AG09319 (cell line): ENCODE data around the gene WDFY3.

ENCODE experiments used
- DNase-seq: peaks from one replicate; pipeline ENCODE4 v3.0.0-alpha.2; 2010; ENCODE audit warnings: low read depth; ENCODE audit errors: extremely low read depth
- TF ChIP-seq, protein P1 (sequence below): IDR thresholded peaks from 2 replicates; pipeline ENCODE4 v1.5.1; 2011; ENCODE audit warnings: low read depth, mild to moderate bottlenecking, inconsistent platforms, low read length, moderate library complexity

Gene WDFY3

GRCh38 chr4:84803116-84803515, 163.4 kb downstream of the WDFY3 start:
- DNase-seq: no peak
- TF ChIP-seq, protein P1, sequence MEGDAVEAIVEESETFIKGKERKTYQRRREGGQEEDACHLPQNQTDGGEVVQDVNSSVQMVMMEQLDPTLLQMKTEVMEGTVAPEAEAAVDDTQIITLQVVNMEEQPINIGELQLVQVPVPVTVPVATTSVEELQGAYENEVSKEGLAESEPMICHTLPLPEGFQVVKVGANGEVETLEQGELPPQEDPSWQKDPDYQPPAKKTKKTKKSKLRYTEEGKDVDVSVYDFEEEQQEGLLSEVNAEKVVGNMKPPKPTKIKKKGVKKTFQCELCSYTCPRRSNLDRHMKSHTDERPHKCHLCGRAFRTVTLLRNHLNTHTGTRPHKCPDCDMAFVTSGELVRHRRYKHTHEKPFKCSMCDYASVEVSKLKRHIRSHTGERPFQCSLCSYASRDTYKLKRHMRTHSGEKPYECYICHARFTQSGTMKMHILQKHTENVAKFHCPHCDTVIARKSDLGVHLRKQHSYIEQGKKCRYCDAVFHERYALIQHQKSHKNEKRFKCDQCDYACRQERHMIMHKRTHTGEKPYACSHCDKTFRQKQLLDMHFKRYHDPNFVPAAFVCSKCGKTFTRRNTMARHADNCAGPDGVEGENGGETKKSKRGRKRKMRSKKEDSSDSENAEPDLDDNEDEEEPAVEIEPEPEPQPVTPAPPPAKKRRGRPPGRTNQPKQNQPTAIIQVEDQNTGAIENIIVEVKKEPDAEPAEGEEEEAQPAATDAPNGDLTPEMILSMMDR: no peak

DNA sequence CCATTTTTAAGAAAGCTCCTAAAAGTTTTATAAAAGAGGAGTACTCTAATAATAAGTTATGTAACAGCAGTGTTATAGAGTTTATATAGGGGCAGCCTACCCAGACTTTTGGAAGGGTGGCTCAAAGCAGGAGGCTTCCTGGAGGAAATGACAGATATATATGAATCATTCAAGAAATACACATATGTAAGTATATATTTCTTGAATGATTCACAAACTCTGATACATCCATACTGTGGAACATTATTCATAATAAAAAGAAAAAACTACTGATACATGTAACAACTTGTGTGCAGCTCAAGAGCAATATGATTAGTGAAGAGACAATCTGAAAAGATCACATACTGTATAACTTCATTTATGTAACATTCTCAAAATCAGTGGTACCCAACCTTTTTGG, 166.2 kb downstream of the WDFY3 start:
- DNase-seq: no peak

GRCh38 chr4:84799318-84799717, 167.2 kb downstream of the WDFY3 start:
- TF ChIP-seq, protein P1: no peak
- DNase-seq: no peak

More for the DNA sequence above, 166.2 kb downstream of the WDFY3 start:
- TF ChIP-seq, protein P1: no peak

DNA sequence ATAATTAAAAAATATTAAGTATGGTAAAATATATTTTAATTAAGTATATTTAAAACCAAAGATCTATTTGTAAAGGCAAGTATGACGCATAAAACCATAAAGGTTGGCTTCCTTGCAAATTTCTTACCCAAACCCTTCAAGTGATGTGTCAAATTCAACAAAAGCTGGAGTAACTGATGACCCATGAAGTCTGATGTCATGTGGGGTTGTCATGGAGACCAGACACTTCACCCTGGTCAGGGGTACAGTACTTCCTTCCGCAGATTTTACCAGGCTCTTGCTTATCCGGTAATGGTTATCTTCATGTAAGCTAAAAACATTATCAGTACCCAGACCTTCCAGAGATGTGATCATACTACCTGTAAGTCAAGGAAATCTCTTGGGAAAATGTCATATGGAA, 170.1 kb downstream of the WDFY3 start:
- no peak for DNase-seq
- TF ChIP-seq, protein P1: no peak

DNA sequence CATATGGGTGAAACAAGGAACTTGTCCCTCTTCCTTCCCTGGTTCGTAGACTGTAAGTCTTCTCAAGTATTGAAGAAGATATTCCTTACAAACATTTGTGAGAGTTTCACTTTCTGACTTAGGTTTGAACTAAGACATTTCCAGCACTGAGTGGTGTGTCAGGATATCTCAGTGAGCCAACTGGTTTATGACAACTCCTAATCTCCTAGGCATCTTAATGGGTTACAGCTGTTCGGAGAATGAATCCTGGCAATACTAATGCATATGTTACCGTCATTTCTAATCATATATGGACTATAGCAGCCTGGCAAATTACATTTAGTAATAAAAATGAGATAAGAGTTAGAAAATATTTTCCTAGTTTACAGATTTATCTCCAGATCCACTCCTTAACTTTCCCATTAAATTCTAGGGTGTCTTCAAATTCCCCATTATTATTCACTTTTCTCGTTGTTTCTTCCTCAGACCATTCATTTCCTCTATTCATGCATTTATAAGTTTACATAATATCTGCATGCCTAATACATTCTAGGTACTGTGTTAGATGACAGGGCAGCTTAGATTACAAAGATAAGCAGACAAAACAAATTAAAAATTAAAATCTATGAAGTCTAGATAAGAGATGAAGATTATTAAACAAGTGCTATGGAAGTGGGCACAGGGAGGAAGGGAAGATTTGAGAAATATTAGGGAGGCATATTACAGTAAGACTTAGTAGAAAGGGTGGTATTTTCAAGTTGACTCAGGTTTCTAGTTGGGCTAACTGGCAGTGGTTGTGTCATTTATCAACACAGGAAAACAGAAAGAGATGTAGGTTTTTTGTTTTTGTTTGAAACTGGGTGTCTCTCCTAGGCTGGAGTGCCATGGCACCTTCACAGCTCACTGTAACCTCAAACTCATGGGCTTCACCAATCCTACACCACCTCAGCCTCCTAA, 173.9 kb downstream of the WDFY3 start:
- DNase-seq: peak; percentile 35
- TF ChIP-seq, protein P1: no peak

DNA sequence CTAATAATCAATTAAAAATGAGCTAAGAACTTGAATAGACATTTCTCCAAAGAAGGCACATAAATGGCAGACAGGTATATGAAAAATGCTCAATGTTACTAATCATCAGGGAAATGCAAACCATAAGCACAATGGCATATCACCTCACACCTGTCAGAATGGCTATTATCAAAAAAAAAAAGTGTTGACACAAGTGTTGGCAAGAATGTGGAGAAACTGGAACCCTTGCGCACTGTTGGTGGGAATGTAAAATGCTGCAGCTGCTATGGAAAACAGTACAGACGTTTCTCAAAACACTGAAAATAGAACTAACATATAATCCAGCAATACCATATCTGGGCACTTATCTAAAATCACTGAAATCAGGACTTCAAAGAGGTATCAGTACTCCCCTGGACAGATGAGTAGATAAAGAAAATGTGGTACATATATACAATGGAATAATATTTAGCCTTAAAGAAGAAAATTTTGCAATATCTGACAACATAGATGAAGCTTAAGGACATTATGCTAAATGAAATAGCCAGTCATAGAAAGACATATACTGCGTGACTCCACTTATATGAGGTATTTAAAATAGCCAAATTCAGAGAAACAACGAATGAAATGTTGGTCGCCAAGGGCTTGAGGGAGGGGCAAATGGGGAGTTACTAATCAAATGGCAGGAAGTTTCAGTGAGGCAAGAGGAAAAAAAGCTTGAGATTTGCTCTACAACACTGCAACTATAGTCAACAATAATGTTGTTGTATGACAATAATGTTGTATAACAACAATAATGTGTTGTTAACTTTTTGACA, 175.5 kb downstream of the WDFY3 start:
- no peak for DNase-seq
- TF ChIP-seq, protein P1: no peak

DNA sequence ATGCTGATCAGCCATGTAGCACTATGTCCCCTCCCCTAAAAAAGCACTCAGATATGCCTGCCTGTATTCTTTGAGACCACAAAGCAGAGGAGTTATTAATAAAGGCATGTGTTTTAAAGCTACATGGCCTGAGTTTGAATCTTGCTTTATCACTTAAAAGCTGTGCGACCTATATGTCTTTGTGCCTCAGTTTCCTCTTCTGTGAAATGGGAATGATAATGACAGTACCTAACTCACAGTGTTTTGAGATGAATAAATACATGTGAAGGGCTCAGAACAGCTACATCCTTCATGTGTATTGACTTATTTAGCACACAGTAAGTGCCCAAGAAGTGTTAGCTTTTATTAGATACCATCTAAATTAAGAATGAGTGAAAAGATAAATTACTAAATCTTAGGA, 180.0 kb downstream of the WDFY3 start:
- DNase-seq: no peak
- TF ChIP-seq, protein P1: no peak
